Right lobe of liver (tissue), 4 donors: ENCODE results near the gene PDGFD.

Source experiments
- CTCF ChIP-seq, 4 donors: fragments of 200-600 bp in 3 of 4; fragments of 450-650 bp in 1 of 4; IDR thresholded peaks; one replicate each; pipeline versions ENCODE4 v1.5.1 to v1.8.0; 2016 to 2022; ENCODE audit warnings: antibody characterized with exemption in 4 of 4, mild to moderate bottlenecking in 2 of 4
- POLR2A ChIP-seq: fragments of 450-650 bp; IDR thresholded peaks from one replicate; pipeline ENCODE4 v1.6.1; 2017; ENCODE audit warnings: antibody characterized with exemption, mild to moderate bottlenecking
- donor health status: DM: no; HTN: no; CAD: no.
- donor health status: DM: no; HTN: no; CAD: no.
- donor health status: DM: no; HTN: yes; CAD: no.

DNA sequence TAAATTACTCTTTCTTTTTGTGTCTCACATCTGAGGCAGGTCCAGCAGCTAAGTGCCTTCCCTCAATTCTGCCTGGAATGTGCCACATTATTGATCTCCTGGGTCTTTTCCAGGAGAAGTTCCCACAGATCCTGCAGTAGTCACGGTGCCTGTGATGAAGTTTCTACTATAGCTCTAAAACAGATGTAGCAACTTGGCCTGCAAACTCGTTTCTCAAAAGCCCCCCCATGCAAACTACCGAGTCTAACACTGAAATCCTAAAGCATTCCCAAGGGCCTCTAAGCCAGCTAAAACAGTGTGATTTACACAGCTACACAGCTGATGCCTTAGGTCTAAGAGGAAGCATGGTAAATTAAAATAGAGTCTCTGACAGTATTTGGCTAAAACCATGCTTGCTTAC is 73.2 kb downstream of the PDGFD start:
- no peak for TF ChIP-seq CTCF (IDR thresholded peaks at IDR 0.05)
- no peak for TF ChIP-seq POLR2A
